Aorta (tissue), 5 donors: ENCODE results near the gene CNOT6L. TPM values are rescaled to one million over a fixed set of nuclear protein-coding genes. Genes with fewer than 3 reads are reported as not detected.
"Not testable (repeated sequence)": the region's sequence is repeated elsewhere in the genome, so short reads cannot be mapped to it uniquely, and the experiment has no call there.

Experiments used
- ATAC-seq: fragments of 200-7000 bp; cut with Tn5 transposase; one replicate; pipeline ENCODE4 v1.9.1; 2022; ENCODE audit warnings: moderate library complexity; ENCODE audit not compliant: low FRiP score
- DNase-seq, 2 donors: peaks; one replicate each; pipeline ENCODE4 v3.0.0-alpha.2; 2020
- H3K27ac ChIP-seq, 2 donors: one replicate each; pipeline ENCODE4 v1.5.1; 2013; ENCODE audit warnings: low read length in 2 of 2, mild to moderate bottlenecking in 2 of 2, moderate library complexity in 2 of 2, control low read depth in 1 of 2, inconsistent platforms in 1 of 2, low read depth in 1 of 2
- H3K27me3 ChIP-seq, 2 donors: one replicate each; pipeline ENCODE4 v1.6.1; 2013; ENCODE audit warnings: control low read depth in 1 of 2, low read length in 1 of 2, mild to moderate bottlenecking in 1 of 2, moderate library complexity in 1 of 2; ENCODE audit not compliant: insufficient read depth in 2 of 2, control insufficient read depth in 1 of 2
- H3K36me3 ChIP-seq, 2 donors: one replicate each; pipeline ENCODE4 v1.6.1; 2013; ENCODE audit warnings: control low read depth in 1 of 2, low read length in 1 of 2, mild to moderate bottlenecking in 1 of 2; ENCODE audit not compliant: insufficient read depth in 2 of 2, control insufficient read depth in 1 of 2
- H3K4me1 ChIP-seq, 2 donors: one replicate each; pipeline ENCODE4 v1.6.1; 2013; ENCODE audit warnings: low read length in 2 of 2, control low read depth in 1 of 2, mild to moderate bottlenecking in 1 of 2, moderate library complexity in 1 of 2; ENCODE audit not compliant: insufficient read depth in 2 of 2, control insufficient read depth in 1 of 2
- H3K4me3 ChIP-seq, 2 donors: one replicate each; pipeline ENCODE4 v1.5.1; 2013; ENCODE audit warnings: low read length in 2 of 2, control low read depth in 1 of 2, mild to moderate bottlenecking in 1 of 2
- H3K9me3 ChIP-seq: one replicate; pipeline ENCODE4 v1.6.1; 2013; ENCODE audit warnings: mild to moderate bottlenecking, low read length; ENCODE audit not compliant: control insufficient read depth
- WGBS, 2 donors: extraction: QIAGEN DNeasy Blood & Tissue Kit; methylation state at CpG; one replicate each; pipeline ENCODE4 v1.1.7; 2013; 5-methylcytosine and 5-hydroxymethylcytosine counted together
- intact Hi-C, 2 donors: fragments of 100-400 bp; cut with DNase I; formaldehyde crosslinking; loops; one replicate each; pipeline versions ENCODE4 v1.14.2 to v1.15.0; 2022
- long read RNA-seq, 2 donors: library from polyadenylated mRNA; unstranded; transcript quantifications; one replicate each; pipeline ENCODE4 v2.0.0, GENCODE V29; 2020 to 2021
- polyA plus RNA-seq, 2 donors: library from polyadenylated mRNA; stranded (reverse); fragments of 200-250 nt; gene quantifications; one replicate each; pipeline ENCODE4 v1.2.3, GENCODE V29; 2013
- total RNA-seq, 2 donors: library from RNA; stranded (reverse); fragmentation: NEBNext Ultra II Directional; extraction: Animal tissue kit (Norgen Biotek cat#: 25700); gene quantifications; one replicate each; pipeline ENCODE4 v1.2.1, GENCODE V29; 2021
- donor health status: healthy with polysubstance abuse.
- donor health status: Bipolar disorder and iron deficiency.
- donor health status: DM: no; HTN: no; CAD: no.
- donor health status: DM: no; HTN: no; CAD: no.
- donor health status: DM: yes; HTN: yes; CAD: no.

CNOT6L gene
- total RNA-seq (10 to 100 TPM; 40.2 to 56.2 TPM), polyA plus RNA-seq (1 to 10 TPM; 4.6 to 9.5 TPM)
- long read RNA-seq, donor 1, partial matches to known transcripts = 2 of 5 reads
- long read RNA-seq, donor 1, other reads (novel, unspliced or antisense) = 3 of 5 reads
- long read RNA-seq, donor 2, transcript CNOT6L-206 (12 exons, 1,890 nt) = major isoform, 6 of 17 reads
- long read RNA-seq, donor 2, partial matches to known transcripts = 2 of 17 reads
- long read RNA-seq, donor 2, other reads (novel, unspliced or antisense) = 9 of 17 reads

DNA sequence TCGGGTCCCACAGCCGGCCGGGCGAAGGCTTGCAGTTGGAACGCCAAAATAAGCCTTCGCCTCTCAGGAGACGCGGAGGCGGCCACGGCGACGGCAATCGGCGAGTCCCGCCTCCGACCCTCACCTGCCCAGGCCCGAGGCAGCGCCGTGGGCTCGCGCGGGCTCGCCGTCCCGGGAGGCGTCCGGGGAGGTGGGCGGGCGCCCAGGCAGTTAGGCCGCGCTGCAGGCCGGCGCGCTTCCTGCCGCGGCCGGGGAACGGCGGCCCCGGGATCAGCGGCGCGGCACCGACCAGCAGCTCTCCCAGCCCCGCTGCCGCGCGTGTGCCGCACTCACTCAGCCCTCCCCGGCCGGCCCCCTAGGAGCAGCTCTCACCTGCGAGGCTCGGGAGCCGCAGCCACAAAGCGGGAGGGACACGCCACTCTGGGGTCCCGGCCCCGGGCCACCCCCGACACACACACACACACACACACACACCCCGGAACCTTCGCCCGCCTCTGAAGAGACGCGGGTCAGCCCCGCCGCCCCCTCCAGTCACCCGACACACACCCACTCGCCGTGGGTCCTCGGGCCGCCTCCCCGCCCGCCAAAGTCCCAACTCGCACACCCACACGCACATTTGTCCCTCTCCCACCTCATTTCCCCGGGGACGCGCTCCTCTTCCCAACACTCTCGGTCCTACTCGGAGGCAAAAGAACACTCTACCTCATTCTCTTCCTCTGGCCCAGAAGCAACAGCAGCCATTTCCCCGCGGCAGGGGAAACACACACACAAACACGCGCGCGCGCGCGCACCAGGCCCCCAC lies at the start of gene CNOT6L:
TSS of gene CNOT6L (minus strand) at position 767 of the 802 bp plus-strand sequence. CDS start at position 707, 60 bp downstream.
- WGBS, 2 donors = 0% methylated on average over 70 to 89 of the region's 89 CpGs

GRCh38 chr4:77865259-77865658 lies 46.1 kb upstream of the CNOT6L start:
- no peaks in the 10 kb centered on the region for H3K36me3 ChIP-seq
- no peaks in the 10 kb centered on the region for H3K27me3 ChIP-seq
- DNase-seq (no peak), ATAC-seq (no peak)
- intact Hi-C loops = no loop called here
- 90 to 92% methylated on average over 3 of the region's 3 CpGs for WGBS, 2 donors
- no peaks in the 10 kb centered on the region for H3K9me3 ChIP-seq
- peaks cover 0 to 2% of the 10 kb centered on the region in 2 donors for H3K4me1 ChIP-seq
- no peak overlapping the region for H3K27ac ChIP-seq
- H3K4me3 ChIP-seq = no peak overlapping the region

More for the DNA sequence above, at the start of gene CNOT6L:
- no peaks in the 10 kb centered on the region for H3K27me3 ChIP-seq
- ATAC-seq (peak; percentile 86), DNase-seq (peak; percentile 79 to 90)
- peak within 1 kb of the TSS; percentile 97 to 99 for H3K27ac ChIP-seq
- H3K4me1 ChIP-seq = peaks cover 0 to 2% of the 10 kb centered on the region in 2 donors
- no peaks in the 10 kb centered on the region for H3K9me3 ChIP-seq
- H3K4me3 ChIP-seq = peak within 1 kb of the TSS; percentile 97 to 99
- H3K36me3 ChIP-seq = no peaks in the 10 kb centered on the region
- intact Hi-C loops = loop anchor here in 1 of 2 donors (2.0 kb wide), 1 partner anchor 44 kb away; the partner anchor contains the start of gene MRPL1

- H3K9me3 ChIP-seq, H3K27ac ChIP-seq, H3K4me1 ChIP-seq, DNase-seq, H3K36me3 ChIP-seq, ATAC-seq, H3K27me3 ChIP-seq: not testable (repeated sequence)
- peak overlapping the region; percentile 51 to 76 for H3K4me3 ChIP-seq
- 37 to 41% methylated on average over 13 to 14 of the region's 14 CpGs for WGBS, 2 donors
- intact Hi-C loops = loop anchor here in 1 of 2 donors (2.0 kb wide), 1 partner anchor 45 kb away; the partner anchor contains the start of gene CNOT6L
Measured at GRCh38 chr4:77863341-77863740, 44.2 kb upstream of the CNOT6L start.

DNA sequence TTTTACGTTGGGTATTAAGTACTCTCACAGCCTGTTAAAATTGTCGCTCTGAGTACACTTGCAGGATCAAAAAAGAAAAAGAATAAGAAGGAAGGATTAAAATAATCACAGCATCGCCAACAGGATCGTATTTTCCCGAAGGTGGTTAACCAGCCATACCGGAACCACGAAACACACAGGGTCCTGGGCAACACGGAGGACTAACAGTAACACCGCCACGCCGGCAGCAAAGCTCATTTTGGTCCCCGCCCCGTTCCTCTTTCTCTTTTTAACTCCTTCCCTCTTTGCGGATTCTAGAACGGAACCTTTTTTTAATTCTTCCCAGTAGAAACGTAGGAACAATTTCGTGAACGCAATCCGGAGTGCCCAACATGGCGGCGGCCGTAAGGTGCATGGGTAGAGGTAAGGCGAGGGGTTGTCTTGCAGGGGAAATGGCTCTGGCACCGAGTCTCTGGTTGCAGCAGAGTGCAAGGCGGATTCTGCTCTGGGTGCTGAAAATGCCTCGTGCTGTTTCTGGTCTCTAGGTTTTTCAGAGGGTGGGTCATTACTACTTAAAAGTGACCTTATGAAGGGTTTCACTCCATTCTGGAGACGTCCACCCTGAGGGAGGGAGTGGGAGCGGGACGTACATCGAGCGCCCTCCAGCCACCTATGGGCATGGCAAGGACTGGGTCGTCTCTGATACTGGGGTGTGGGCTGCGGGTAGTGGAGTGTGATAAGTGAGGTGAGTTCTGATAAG lies 43.5 kb upstream of the CNOT6L start, which contains the start of gene MRPL1:
TSS of gene MRPL1 (plus strand) at position 353 of the 739 bp plus-strand sequence. CDS start at position 372, 19 bp downstream.
- DNase-seq = peak; percentile 94
- WGBS, 2 donors = 0 to 1% methylated on average over 33 of the region's 33 CpGs
- Histone ChIP-seq H3K4me1 (peaks cover 0 to 2% of the 10 kb centered on the region in 2 donors), H3K4me3 (peak within 1 kb of the TSS; percentile 83 to 84), H3K27ac (peak within 1 kb of the TSS; percentile 77 to 93), H3K9me3 (no peaks in the 10 kb centered on the region), H3K36me3 (no peaks in the 10 kb centered on the region), H3K27me3 (no peaks in the 10 kb centered on the region)
- peak; percentile 99 for ATAC-seq
- intact Hi-C loops = loop anchor here (1.0 to 2.0 kb wide), 2 partner anchors 42 to 44 kb away; partner anchors contain the start of gene CNOT6L (in 1 of the 2)

- Histone ChIP-seq H3K9me3 (no peaks in the 10 kb centered on the region), H3K4me1 (peaks cover 0 to 2% of the 10 kb centered on the region in 2 donors), H3K36me3 (no peaks in the 10 kb centered on the region), H3K4me3 (peak overlapping the region in 1 of 2 donors; percentile 84), H3K27me3 (no peaks in the 10 kb centered on the region), H3K27ac (no peak overlapping the region)
- no peak for ATAC-seq
- intact Hi-C loops = no loop called here
- 84 to 85% methylated on average over 1 of the region's 1 CpG for WGBS, 2 donors
- DNase-seq = no peak
Measured at GRCh38 chr4:77861495-77861894, 42.3 kb upstream of the CNOT6L start.

DNA sequence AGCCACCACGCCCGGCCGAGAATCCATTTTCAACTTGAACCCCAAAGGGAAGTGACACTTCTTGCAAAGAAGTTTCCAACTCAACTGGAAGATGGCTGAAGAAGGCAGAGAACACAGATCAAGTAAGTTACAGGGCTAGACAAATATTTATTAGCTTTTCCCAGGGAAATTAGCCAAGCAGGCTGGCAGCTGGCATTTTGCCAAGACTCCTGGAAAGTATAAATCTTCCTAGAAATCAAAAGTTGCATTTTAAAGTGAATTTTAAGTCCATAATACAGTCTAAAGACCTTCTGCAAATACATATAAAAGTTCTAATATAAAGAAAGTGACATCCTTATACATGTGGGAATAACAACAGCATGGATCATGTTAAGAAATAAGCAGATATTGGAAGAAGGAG lies 40.1 kb upstream of the CNOT6L start:
- H3K4me1 ChIP-seq = peaks cover 0 to 2% of the 10 kb centered on the region in 2 donors
- no peak overlapping the region for H3K4me3 ChIP-seq
- no peaks in the 10 kb centered on the region for H3K36me3 ChIP-seq
- no peak for ATAC-seq
- 96 to 98% methylated on average over 3 of the region's 3 CpGs for WGBS, 2 donors
- no peaks in the 10 kb centered on the region for H3K9me3 ChIP-seq
- no peak overlapping the region for H3K27ac ChIP-seq
- DNase-seq = no peak
- intact Hi-C loops = no loop called here
- no peaks in the 10 kb centered on the region for H3K27me3 ChIP-seq

- H3K36me3 ChIP-seq = no peaks in the 10 kb centered on the region
- no peaks in the 10 kb centered on the region for H3K27me3 ChIP-seq
- H3K4me3 ChIP-seq = no peak overlapping the region
- ATAC-seq (no peak), DNase-seq (no peak)
- no peaks in the 10 kb centered on the region for H3K9me3 ChIP-seq
- intact Hi-C loops = no loop called here
- 73 to 77% methylated on average over 1 of the region's 1 CpG for WGBS, 2 donors
- H3K27ac ChIP-seq = no peak overlapping the region
- H3K4me1 ChIP-seq = no peaks in the 10 kb centered on the region
Measured at GRCh38 chr4:77856152-77856551, 37.0 kb upstream of the CNOT6L start.

DNA sequence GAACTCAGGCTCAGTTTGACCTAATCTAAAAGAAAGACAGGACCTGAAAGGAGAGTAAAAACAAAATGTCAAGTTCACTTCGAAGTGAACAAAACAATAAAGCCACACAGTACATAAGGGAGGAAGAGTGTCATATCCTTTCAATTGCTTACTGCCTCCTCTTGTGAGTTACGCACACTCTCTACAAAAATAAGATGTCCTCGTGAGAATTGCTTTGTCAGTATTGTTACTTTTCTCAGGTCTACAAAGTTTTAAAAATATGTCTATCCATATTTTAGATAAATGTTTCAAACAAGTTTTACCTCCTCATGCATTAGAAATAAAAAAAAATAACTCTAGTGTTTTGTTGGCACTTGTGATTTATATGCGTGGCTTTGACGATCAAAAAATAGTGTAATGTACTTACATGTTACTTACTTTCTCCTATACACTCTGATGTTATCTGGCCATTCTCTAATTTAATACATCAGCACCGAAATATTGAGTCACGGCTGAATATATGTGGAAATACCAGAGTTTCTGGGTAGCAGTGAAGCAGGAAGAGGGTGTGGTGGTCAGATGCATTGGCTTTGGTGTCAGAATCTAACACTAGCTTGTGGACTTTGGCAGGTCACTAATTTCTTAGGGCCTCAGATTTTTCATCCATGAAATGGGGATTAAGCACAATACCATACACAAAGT lies 35.4 kb upstream of the CNOT6L start:
- no peaks in the 10 kb centered on the region for H3K4me1 ChIP-seq
- no peaks in the 10 kb centered on the region for H3K27me3 ChIP-seq
- no peak overlapping the region for H3K4me3 ChIP-seq
- no peak for DNase-seq
- no peaks in the 10 kb centered on the region for H3K9me3 ChIP-seq
- H3K36me3 ChIP-seq = no peaks in the 10 kb centered on the region
- intact Hi-C loops = no loop called here
- 65 to 68% methylated on average over 7 of the region's 7 CpGs for WGBS, 2 donors
- no peak for ATAC-seq
- no peak overlapping the region for H3K27ac ChIP-seq
